ENCODE data around the gene HPRT1.
"Not testable (repeated sequence)": the region's sequence is repeated elsewhere in the genome, so short reads cannot be mapped to it uniquely, and the experiment has no call there.

Gene HPRT1

DNA sequence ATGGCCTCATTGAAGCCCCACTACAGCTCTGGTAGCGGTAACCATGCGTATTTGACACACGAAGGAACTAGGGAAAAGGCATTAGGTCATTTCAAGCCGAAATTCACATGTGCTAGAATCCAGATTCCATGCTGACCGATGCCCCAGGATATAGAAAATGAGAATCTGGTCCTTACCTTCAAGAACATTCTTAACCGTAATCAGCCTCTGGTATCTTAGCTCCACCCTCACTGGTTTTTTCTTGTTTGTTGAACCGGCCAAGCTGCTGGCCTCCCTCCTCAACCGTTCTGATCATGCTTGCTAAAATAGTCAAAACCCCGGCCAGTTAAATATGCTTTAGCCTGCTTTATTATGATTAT, 876 bp downstream of the HPRT1 start:
- Histone ChIP-seq H3K27ac (replicated peaks) (peak overlapping the region; percentile 71), H3K4me3 (replicated peaks; ENCODE audit: insufficient read depth, low read length) (peak overlapping the region; percentile 70), H3K27me3 (ENCODE audit: insufficient read depth, poor library complexity, severe bottlenecking) (no peaks in the 10 kb centered on the region)
- DNase-seq (ENCODE audit: low read depth in 1 of 2, low spot score in 1 of 2): no peak
- TF ChIP-seq SPI1 (IDR thresholded peaks at IDR 0.05; ENCODE audit: borderline replicate concordance, low read depth) (no peak), GABPA (IDR thresholded peaks at IDR 0.05; ENCODE audit: low read depth) (no peak), POLR2AphosphoS5 (IDR thresholded peaks at IDR 0.05; ENCODE audit: low read depth) (no peak)
- TF ChIP-seq, protein P1, sequence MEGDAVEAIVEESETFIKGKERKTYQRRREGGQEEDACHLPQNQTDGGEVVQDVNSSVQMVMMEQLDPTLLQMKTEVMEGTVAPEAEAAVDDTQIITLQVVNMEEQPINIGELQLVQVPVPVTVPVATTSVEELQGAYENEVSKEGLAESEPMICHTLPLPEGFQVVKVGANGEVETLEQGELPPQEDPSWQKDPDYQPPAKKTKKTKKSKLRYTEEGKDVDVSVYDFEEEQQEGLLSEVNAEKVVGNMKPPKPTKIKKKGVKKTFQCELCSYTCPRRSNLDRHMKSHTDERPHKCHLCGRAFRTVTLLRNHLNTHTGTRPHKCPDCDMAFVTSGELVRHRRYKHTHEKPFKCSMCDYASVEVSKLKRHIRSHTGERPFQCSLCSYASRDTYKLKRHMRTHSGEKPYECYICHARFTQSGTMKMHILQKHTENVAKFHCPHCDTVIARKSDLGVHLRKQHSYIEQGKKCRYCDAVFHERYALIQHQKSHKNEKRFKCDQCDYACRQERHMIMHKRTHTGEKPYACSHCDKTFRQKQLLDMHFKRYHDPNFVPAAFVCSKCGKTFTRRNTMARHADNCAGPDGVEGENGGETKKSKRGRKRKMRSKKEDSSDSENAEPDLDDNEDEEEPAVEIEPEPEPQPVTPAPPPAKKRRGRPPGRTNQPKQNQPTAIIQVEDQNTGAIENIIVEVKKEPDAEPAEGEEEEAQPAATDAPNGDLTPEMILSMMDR (IDR thresholded peaks at IDR 0.05; ENCODE audit: insufficient read depth, low read length): no peak
- TF ChIP-seq, protein P2, sequence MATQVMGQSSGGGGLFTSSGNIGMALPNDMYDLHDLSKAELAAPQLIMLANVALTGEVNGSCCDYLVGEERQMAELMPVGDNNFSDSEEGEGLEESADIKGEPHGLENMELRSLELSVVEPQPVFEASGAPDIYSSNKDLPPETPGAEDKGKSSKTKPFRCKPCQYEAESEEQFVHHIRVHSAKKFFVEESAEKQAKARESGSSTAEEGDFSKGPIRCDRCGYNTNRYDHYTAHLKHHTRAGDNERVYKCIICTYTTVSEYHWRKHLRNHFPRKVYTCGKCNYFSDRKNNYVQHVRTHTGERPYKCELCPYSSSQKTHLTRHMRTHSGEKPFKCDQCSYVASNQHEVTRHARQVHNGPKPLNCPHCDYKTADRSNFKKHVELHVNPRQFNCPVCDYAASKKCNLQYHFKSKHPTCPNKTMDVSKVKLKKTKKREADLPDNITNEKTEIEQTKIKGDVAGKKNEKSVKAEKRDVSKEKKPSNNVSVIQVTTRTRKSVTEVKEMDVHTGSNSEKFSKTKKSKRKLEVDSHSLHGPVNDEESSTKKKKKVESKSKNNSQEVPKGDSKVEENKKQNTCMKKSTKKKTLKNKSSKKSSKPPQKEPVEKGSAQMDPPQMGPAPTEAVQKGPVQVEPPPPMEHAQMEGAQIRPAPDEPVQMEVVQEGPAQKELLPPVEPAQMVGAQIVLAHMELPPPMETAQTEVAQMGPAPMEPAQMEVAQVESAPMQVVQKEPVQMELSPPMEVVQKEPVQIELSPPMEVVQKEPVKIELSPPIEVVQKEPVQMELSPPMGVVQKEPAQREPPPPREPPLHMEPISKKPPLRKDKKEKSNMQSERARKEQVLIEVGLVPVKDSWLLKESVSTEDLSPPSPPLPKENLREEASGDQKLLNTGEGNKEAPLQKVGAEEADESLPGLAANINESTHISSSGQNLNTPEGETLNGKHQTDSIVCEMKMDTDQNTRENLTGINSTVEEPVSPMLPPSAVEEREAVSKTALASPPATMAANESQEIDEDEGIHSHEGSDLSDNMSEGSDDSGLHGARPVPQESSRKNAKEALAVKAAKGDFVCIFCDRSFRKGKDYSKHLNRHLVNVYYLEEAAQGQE (IDR thresholded peaks at IDR 0.05; ENCODE audit: insufficient replicate concordance, low read depth): no peak

DNA sequence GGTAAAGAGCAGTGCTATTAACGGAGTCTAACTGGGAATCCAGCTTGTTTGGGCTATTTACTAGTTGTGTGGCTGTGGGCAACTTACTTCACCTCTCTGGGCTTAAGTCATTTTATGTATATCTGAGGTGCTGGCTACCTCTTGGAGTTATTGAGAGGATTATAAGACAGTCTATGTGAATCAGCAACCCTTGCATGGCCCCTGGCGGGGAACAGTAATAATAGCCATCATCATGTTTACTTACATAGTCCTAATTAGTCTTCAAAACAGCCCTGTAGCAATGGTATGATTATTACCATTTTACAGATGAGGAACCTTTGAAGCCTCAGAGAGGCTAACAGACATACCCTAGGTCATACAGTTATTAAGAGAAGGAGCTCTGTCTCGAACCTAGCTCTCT, 1.5 kb downstream of the HPRT1 start:
- Histone ChIP-seq H3K27ac (replicated peaks) (peak overlapping the region; percentile 0; the same call in 1 of the 2 replicates), H3K4me3 (replicated peaks; ENCODE audit: insufficient read depth, low read length) (peak overlapping the region; percentile 70), H3K27me3 (ENCODE audit: insufficient read depth, poor library complexity, severe bottlenecking) (no peaks in the 10 kb centered on the region)
- TF ChIP-seq GABPA (IDR thresholded peaks at IDR 0.05; ENCODE audit: low read depth) (no peak), SPI1 (IDR thresholded peaks at IDR 0.05; ENCODE audit: borderline replicate concordance, low read depth) (no peak), POLR2AphosphoS5 (IDR thresholded peaks at IDR 0.05; ENCODE audit: low read depth) (no peak)
- TF ChIP-seq, protein P1 (IDR thresholded peaks at IDR 0.05; ENCODE audit: insufficient read depth, low read length): no peak
- TF ChIP-seq, protein P2 (IDR thresholded peaks at IDR 0.05; ENCODE audit: insufficient replicate concordance, low read depth): no peak
- no peak for DNase-seq (ENCODE audit: low read depth in 1 of 2, low spot score in 1 of 2)

- Histone ChIP-seq H3K27me3 (ENCODE audit: insufficient read depth, poor library complexity, severe bottlenecking) (no peaks in the 10 kb centered on the region), H3K27ac (replicated peaks) (no peak overlapping the region), H3K4me3 (replicated peaks; ENCODE audit: insufficient read depth, low read length) (no peak overlapping the region)
- TF ChIP-seq, protein P2 (IDR thresholded peaks at IDR 0.05; ENCODE audit: insufficient replicate concordance, low read depth): no peak
- TF ChIP-seq, protein P1 (IDR thresholded peaks at IDR 0.05; ENCODE audit: insufficient read depth, low read length): no peak
- TF ChIP-seq GABPA (IDR thresholded peaks at IDR 0.05; ENCODE audit: low read depth) (no peak), SPI1 (IDR thresholded peaks at IDR 0.05; ENCODE audit: borderline replicate concordance, low read depth) (no peak), POLR2AphosphoS5 (IDR thresholded peaks at IDR 0.05; ENCODE audit: low read depth) (no peak)
- no peak for DNase-seq (ENCODE audit: low read depth in 1 of 2, low spot score in 1 of 2)
Observed at GRCh38 chrX:134462927-134463326, 3.0 kb downstream of the HPRT1 start.

- not testable (repeated sequence) for H3K27me3 ChIP-seq (ENCODE audit: insufficient read depth, poor library complexity, severe bottlenecking); DNase-seq (ENCODE audit: low read depth in 1 of 2, low spot score in 1 of 2); H3K27ac ChIP-seq (replicated peaks); H3K4me3 ChIP-seq (replicated peaks; ENCODE audit: insufficient read depth, low read length)
Observed at GRCh38 chrX:134464453-134464852, 4.5 kb downstream of the HPRT1 start.
